HL-60/S4 treated with retinoic acid at 250 ng/mL for 4 days and 3 days (cell line): ENCODE results near the gene LINGO3.
"Not testable (repeated sequence)": the region's sequence is repeated elsewhere in the genome, so short reads cannot be mapped to it uniquely, and the experiment has no call there.

Experiments used
- in situ Hi-C: fragments of 300-500 bp; cut with MboI; formaldehyde crosslinking; loops from 2 replicates; pipeline ENCODE4 v1.7.0; 2022; ENCODE audit warnings: low sequenced_read_pairs

The LINGO3 gene, protein sequence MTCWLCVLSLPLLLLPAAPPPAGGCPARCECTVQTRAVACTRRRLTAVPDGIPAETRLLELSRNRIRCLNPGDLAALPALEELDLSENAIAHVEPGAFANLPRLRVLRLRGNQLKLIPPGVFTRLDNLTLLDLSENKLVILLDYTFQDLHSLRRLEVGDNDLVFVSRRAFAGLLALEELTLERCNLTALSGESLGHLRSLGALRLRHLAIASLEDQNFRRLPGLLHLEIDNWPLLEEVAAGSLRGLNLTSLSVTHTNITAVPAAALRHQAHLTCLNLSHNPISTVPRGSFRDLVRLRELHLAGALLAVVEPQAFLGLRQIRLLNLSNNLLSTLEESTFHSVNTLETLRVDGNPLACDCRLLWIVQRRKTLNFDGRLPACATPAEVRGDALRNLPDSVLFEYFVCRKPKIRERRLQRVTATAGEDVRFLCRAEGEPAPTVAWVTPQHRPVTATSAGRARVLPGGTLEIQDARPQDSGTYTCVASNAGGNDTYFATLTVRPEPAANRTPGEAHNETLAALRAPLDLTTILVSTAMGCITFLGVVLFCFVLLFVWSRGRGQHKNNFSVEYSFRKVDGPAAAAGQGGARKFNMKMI

DNA sequence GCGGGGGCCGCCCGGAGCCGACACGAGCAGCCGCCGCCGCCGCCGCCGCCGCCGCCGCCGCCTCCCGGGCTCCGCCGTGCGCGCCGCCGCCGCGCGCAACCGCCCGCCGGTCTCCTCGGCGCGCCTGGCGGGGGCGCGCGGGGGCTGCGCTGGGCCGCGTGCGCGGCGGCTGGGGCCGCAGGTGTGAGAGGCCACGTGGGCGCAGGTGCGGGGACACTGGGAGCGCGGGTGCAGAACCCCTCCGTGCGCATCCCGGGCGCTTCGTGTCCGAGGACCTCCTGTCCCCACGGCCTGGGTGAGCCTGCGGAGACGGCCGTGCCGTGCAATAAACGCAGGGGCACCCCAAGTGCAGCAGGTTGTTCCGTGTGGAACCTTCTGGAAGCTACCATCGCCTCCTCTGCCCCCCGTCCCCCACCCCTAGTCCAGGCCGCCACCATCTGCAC, at the start of gene LINGO3:
Gene LINGO3, minus strand, starts transcription at position 41 of the 443 bp plus-strand sequence. CDS start 16,378 bp downstream, outside the sequence.
- in situ Hi-C loops = no loop called here

DNA sequence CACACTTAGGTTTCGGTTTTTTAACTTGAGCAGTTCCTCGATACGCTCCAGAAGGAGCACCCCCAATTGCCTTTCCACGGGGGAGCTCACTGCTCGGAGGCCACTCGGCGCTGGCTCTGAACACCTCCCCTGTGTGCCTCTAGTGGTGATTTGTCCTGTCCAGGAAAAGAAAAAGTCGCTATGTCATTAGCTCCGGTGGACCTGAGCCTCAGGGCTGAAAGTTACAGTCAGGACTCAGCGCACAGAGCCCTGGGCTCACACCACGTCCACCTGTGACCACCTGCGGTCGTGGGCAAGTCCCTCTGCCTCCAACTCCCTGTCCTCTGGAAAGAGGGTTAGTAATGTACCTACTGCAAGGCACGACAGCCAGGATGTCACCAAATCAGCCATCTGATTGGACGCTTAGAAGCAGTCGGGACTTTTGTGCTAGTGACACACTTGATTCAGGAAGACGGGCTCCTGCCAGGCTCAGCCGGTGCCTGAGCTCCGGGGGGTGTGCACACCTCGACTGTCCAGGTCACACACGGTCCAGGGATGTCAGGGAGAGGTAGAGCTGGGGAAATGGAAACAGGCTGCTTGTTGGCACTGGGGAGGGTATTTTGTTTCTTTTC, 48.2 kb upstream of the LINGO3 start:
- in situ Hi-C loops = no loop called here

DNA sequence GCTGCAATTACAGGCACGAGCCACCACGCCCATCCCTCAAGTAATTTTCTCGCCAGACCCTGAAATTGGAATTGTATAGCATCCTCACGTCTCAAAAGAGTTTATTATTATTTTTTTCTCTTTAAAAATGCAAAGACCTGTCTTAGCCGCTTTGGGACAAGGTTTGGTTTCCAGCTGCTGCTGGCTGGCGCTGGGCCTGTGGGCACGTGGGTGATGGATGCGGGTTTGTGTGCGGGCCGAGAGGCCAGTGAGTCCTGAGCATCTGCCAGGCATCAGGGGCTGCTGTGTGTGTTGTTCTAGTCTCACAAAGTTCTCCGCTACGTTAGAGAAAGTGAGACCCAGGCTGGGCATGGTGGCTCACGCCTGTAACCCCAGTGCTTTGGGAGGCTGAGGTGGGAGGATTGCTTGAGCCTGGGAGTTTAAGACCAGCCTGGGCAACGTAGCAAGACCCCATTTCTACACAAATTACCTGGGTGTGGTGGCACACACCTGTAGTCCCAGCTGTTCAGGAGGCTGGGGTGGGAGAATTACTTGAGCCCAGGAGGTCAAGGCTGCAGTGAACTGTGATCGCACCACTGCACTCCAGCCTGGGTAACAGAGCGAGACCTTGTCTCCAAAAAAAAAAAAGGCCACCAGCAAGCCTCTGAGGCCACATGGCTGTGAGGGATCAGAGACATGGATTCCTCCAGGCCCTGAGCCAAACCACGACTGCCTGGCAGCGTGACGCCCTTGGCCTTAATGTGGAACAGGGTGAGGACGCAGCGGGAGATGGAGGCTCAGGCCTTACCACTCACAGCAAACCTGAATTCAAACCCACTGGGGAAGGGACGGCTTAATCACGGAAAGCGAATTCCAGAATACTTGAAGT, 47.4 kb upstream of the LINGO3 start:
- in situ Hi-C loops = no loop called here

DNA sequence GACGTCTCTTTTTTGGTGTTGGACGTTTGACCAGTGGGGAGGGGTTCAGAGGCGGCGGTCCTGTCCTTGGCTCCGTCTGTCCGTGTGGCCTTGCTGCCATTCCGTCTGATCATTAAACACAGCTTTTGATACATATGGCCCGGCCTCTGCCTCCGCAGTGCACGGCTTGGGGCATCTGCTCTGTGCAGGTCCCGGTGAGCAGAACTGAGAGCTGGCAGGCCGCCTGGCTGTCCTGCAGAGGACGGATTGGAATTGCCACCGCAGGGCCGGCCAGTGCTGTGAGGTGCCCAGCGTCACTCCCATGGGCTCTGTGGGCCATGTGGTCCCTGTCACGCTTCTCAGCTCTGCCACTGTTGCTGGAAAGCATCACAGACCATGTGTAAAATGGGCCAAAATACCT, 46.7 kb upstream of the LINGO3 start:
- in situ Hi-C loops = no loop called here

DNA sequence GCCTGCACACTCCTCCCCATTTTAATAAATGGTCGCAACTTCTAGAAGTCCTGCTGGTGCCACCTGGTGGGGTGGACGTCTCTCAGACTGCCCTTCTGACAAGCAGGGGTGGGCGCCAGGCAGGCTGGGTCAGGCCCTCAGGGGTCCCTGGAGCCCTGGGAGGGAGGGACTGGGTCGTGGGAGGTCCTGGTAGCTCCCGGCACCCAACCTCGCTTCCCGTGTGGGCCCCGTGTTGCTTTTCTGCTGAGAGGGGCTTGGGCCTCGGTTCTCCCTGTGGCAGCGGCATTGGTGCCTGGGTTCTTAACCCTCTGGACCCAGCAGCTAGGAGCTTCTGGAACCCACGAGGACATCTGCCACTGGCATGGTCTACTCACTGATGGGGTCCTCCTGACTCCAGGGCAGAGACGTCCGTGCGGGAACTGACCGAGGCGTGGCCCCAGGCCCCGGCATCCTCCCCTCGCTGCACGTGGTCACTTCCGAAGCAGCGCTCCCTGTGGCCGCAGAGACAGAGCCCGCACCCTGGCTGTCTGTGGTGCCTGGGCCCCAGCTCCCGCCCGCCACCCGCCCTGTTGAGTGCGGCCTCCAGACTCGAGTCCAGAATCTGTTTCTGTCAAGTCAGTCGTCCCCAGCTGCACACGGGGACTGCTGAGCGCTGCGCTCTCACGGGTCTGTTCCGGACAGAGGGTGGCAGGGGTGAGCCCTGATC, 46.1 kb upstream of the LINGO3 start:
- in situ Hi-C loops = no loop called here

DNA sequence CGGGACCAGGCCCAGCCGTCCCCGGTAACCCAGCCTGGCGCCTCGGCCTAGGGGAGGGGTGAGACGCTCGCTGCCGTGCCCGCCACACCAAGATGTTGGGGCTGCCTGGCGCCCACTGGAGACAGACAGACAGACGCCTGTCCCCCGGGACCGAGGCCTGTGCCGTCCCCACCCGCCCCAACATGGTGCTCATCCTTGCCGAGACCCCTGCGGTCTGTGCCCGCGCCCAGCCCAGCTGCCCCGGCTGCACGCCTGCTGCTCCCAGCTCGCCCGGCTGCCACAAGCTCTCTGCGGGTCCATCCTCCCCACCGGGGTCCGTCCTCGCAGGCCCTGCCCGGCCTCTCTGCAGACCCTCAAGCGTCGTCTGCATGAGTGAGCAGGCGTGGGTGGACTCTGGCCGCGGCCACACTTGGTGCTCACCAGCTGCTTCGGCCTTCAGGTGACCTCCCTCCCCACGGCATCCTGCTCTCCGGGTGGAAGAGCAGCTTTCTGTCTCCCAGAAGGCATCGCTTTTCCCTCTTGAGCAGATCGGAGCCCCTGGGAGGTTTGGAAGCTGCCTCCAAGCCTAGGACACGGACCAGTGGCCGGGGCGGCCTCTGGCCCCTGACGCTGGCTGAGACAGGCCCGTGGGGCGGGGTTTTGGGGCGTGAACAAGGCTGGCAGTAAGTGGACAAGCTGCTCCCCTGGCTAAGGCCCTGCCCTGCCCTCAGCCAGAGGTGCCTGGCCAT, 45.4 kb upstream of the LINGO3 start:
- in situ Hi-C loops = no loop called here

DNA sequence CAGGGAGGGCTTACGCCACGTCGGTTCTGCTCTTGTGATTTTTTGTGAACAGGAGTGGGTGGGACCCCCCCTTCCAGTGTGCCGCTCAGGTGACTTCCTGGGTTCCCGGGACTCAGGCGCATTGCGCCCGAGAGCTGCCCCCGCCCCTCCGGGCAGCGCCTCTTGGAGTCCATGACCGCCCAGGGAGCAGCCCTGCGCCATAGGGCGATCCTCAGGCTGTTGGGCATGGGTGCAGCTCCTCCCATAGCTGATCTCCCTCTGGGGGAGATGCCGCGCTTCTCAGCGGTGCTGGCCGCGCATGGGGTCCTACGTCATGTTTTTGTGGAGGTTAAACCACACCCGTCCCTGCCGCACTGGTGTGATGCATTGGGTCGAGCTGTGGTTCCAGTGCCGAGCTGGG, 44.2 kb upstream of the LINGO3 start:
- in situ Hi-C loops = no loop called here

DNA sequence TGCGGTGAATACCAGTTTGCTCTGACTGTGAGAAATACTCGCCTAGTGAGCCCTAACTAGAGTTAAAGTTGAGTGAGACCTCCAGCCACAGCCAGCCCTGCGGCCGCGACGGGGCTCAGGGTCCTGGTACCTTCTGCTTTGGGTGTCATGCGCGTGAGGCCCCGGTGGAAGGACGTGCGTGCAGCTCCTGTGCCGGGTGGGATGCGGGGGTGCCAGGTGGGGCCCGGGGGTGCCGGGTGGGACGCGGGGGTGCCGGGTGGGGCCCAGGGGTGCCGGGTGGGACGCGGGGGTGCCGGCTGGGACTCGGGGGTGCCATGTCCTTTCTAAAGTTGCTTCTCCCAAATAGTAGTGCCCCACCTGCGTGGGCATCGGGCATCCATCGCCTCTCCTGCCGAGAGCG, 43.6 kb upstream of the LINGO3 start:
- in situ Hi-C loops = no loop called here

DNA sequence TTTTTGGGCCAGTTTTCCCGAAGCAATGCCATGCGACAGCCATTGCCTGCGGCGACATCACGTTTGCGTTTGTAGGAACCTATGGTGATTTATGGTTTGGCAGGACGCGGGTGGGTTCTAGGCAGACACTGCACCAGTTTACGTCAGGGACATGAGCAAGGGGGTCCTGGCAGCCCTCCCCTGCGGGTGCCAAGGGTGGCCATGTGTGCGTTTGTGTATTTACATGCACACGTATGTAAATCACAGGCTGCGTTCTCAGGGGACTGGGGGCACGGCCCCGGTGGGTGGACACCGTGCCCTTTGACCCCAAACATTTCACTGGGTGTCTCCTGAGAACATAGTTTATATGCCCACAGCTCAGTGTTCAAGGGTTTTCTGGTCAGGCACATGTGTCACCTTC, 42.7 kb upstream of the LINGO3 start:
- in situ Hi-C loops = no loop called here

DNA sequence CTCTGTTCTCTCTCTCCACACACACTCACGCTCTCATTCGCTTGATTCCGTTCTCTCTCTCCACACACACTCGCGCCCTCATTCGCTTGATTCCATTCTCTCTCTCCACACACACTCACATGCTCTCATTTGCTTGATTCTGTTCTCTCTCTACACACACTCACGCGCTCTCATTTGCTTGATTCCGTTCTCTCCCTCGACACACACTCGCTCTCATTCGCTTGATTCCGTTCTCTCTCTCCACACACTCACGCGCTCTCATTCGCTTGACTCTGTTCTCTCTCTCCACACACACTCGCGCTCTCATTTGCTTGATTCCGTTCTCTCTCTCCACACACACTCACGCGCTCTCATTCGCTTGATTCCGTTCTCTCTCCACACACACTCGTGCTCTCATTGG, 41.9 kb upstream of the LINGO3 start:
- in situ Hi-C loops = not testable (repeated sequence)

DNA sequence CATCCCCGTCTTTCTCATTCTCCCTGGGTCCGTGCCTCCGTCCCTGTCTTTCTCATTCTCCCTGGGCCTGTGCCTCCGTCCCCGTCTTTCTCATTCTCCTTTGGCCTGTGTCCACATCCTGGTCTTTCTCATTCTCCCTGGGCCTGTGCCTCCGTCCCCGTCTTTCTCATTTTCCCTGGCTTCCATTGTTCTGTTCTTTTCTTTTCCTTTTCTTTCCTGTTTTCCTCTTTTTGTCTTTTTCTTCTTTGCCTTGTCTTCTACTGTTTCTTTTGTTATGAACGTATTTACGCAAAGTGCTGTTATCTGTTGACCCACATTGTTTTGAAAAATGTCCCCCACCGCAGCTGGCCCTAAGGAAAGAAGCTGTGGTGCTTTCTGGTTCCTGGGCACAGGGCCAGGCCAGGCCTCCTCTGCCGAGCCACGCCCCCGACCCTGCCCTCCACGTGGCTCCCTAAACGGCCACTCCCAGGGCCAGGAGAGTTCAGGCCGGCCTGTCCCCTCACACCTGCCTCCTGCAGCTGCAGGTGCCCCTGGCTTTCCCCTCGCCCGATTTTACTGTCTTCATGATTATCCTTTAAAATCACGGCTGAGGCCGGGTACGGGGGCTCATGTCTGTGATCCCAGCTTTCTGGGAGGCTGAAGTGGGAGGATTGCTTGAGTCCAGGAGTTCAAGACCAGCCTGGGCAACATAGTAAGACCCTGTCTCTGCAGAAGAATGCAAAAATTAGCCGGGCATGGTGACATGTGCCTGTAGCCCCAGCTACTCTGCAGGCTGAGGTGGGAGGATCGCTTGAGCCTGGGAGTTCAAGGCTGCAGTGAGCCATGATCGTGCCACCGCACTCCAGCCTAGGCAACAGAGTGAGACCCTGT, 38.1 kb upstream of the LINGO3 start:
- in situ Hi-C loops = no loop called here

DNA sequence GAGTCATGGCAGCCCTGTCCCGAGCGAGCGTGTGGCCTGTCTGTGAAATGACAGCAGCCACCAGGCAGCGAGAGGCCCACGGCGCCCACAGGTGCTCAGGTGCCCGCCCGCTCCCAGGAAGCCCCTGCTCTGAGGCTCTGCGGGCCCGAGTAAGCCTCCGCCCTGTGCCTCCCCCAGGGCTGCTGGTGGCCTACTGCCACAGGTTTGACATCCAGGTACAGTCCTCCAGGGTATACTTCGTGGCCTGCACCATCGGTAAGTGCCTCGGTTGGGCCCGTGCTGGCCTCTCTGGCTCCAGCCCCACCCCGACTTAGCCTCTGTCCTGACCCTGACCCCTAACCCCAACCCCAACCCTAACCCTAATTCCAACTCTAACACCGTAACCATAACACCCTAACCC, 37.1 kb upstream of the LINGO3 start:
- in situ Hi-C loops = no loop called here

DNA sequence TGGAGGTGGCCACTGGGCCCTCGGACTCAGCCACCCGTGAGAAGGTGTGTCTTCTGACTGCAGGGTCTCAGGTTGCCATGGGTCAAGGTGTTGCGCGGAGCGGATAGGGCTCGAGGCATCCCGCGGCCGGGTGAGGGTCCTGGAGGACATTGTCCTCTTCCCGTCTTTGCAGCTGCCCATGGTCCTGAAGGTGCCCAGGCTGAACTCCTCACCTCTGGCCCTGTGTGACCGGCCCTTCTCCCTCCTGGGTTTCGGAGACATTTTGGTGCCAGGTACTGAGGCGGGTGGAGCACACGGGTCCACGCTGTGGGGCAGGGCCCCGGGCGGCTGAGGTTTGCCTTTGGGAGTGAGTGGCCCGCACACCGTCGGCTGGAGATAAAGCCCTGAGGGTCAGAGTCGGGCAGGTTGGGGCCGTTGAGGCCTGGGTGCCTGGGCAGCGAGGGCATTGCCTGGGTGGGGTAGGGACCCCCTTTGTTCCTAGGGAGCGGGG, 36.5 kb upstream of the LINGO3 start:
- in situ Hi-C loops = no loop called here

DNA sequence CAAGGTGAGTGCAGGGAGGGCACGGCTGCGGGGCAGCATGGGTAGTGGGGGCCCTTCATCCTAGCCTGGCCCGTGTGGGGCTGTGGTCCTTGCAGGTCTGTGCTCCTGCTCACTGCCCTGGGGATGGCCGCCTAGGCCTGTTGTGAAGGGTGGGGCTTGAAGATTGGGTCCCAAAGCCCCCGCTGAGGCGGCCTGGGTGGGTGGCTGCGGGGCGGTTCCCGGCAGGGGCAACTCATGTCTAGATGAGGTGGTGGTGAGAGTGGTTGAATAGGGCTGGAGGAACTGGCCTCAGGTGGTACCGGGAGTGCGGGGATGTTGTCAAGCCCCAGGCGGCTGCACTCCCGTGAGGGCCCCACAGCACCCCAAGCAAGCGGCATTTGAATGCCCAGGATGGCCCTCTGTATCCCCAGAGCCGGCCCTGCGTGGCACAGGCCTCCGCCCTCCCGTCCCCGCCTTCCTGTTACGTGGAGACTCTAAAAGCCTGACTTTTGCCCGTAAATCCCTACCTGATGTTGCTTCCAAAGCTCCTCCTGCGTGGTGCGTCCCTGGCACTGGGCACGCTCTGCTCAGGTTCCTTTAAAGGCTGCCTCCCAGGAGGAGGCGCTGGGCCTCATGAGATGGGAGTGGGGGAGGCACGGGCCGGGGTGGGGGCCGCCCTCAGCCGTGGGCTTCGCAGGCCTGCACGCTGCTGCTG, 35.5 kb upstream of the LINGO3 start:
- in situ Hi-C loops = no loop called here

DNA sequence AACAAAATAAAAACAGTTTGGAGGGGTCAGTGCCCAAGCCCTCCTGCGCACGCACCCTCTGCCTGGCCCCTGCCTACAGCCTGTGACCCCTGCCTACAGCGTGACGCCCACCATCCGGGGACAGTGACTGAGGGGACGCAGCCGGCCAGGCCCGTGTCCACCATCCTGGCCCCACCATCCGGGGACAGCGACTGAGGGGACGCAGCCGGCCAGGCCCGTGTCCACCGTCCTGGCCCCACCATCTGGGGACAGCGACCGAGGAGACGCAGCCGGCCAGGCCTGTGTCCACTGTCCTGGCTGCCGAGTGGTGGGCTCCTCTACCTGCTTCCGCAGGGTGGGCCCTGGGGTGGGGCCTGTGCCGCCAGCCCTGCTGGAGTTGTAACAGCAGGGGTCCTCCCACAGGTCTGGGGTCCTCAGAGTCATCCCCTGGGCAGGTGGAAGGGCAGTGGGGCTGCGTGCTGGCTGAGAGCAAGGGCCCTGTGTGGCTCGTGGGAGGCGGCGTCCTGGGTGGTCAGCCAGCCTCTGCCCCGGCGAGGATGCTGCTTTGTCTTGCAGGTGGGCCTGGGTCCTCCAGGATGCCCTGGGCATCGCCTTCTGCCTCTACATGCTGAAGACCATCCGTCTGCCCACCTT, 34.8 kb upstream of the LINGO3 start:
- in situ Hi-C loops = no loop called here

DNA sequence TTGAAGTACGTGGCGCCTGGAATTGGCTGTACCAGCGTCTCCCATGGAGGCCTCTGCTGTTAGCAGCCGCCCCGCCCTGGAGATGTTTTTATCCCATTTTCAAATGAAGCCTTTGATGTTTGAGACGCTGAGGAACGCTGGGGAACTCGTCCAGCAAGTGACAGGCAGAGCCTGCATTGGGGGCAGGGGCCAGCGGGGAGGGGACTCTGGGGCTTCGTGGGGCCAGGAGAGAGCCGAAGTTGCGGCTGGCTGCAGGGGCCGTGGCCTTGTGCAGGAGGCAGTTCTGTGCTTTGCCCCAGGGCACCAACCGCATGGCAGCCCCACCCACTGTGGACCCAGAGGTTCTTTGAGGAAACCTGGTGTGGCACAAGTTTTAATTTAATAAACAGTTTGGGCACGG, 34.0 kb upstream of the LINGO3 start:
- in situ Hi-C loops = no loop called here

DNA sequence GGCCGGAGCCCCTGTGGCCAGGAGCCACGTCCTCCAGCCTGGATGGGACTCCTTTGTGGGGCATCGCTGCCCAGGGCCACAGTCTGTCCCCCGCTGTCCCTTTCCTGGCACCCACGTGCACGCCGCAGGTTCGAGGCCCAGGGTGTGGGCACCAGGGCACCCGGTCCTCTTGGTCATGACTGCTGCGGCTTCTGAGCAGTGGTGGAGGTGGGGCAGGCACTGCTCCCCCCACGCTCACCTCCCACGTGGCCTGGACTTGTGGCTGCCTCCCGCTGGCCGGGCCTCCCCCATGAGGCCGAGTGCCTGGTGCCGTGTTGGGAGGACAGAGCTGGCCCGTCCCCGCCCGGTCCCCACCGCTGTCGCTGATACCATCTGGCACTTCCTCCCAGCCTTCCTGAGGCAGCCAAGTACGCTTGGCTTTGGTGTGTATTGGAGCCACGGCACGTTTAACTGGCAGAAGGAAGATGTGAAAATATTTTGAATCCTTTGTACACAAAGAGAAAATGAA, 33.3 kb upstream of the LINGO3 start:
- in situ Hi-C loops = no loop called here
